D721Med (cell line): ENCODE measurements around the gene COX7A2.
A peak's percentile ranks its signal among the peaks of the same experiment; 100 is the strongest.

Experiments used
- DNase-seq: peaks from one replicate; pipeline ENCODE4 v3.0.0; 2011; ENCODE audit warnings: low spot score; ENCODE audit not compliant: insufficient read length
- FAIRE-seq: peaks from 2 replicates; lab custom pipeline; 2011; peaks lifted over from hg19 to GRCh38; lab: Jason Lieb, UNC
- CTCF ChIP-seq: IDR thresholded peaks from 2 replicates; pipeline ENCODE4 v1.5.1; 2012; ENCODE audit warnings: mild to moderate bottlenecking, control low read depth; ENCODE audit not compliant: insufficient read depth; ENCODE audit errors: missing control alignments

Gene COX7A2

GRCh38 chr6:75243333-75244062 lies at the start of gene COX7A2:
Gene COX7A2, minus strand, starts transcription at chr6:75243801. Its CDS starts 67 bp downstream, at chr6:75243734.
- DNase-seq (no peak), FAIRE-seq (peak; percentile 29)
- TF ChIP-seq CTCF = no peak

GRCh38 chr6:75292555-75292954 lies 49.0 kb upstream of the COX7A2 start:
- FAIRE-seq = no peak
- TF ChIP-seq CTCF = no peak

GRCh38 chr6:75291744-75292143 lies 48.1 kb upstream of the COX7A2 start:
- DNase-seq = no peak
- no peak for TF ChIP-seq CTCF
- FAIRE-seq = no peak

More at GRCh38 chr6:75292555-75292954, 49.0 kb upstream of the COX7A2 start:
- DNase-seq = no peak

GRCh38 chr6:75291331-75291730 lies 47.7 kb upstream of the COX7A2 start:
- no peak for TF ChIP-seq CTCF
- FAIRE-seq (no peak), DNase-seq (no peak)

- DNase-seq = no peak
- FAIRE-seq = peak; percentile 70
- TF ChIP-seq CTCF = no peak
These were observed 46.7 kb upstream of the COX7A2 start for GRCh38 chr6:75290136-75290945.

GRCh38 chr6:75288023-75288422 lies 44.4 kb upstream of the COX7A2 start:
- DNase-seq = no peak
- FAIRE-seq = no peak
- no peak for TF ChIP-seq CTCF

GRCh38 chr6:75287424-75287823 lies 43.8 kb upstream of the COX7A2 start:
- no peak for TF ChIP-seq CTCF
- DNase-seq (no peak), FAIRE-seq (no peak)
